ENCODE data around the gene ELAPOR1. TPM values are rescaled to one million over a fixed set of nuclear protein-coding genes. Genes with fewer than 3 reads are reported as not detected.
"Not testable (repeated sequence)": the region's sequence is repeated elsewhere in the genome, so short reads cannot be mapped to it uniquely, and the experiment has no call there.

The ELAPOR1 gene
- total and polyA plus RNA-seq, 8 donors: 46.9 to 186 (median 143) TPM

DNA sequence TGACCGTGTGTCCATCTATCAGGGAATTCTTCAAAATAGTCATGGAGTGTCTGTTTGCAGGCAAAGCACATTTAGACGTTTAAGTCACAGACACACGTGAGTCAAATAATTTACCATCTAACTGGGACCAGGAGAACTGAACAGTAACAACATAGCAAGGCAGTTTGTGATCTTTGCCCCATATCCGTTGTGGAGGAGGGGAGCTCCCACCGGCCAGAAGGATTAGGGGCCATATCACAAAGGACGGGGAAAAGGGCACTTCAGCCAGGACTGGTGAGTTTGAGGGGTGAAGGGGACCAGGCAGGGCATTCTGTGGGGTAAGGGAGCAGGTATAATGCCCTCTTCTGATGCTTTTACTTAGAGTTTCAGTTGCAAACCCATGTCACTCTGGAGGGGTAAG is 22.9 kb downstream of the ELAPOR1 start:
- H3K4me1 ChIP-seq: peaks cover 33 to 64% (median 37%) of the 10 kb centered on the region in 3 donors
- TF ChIP-seq, protein P1, sequence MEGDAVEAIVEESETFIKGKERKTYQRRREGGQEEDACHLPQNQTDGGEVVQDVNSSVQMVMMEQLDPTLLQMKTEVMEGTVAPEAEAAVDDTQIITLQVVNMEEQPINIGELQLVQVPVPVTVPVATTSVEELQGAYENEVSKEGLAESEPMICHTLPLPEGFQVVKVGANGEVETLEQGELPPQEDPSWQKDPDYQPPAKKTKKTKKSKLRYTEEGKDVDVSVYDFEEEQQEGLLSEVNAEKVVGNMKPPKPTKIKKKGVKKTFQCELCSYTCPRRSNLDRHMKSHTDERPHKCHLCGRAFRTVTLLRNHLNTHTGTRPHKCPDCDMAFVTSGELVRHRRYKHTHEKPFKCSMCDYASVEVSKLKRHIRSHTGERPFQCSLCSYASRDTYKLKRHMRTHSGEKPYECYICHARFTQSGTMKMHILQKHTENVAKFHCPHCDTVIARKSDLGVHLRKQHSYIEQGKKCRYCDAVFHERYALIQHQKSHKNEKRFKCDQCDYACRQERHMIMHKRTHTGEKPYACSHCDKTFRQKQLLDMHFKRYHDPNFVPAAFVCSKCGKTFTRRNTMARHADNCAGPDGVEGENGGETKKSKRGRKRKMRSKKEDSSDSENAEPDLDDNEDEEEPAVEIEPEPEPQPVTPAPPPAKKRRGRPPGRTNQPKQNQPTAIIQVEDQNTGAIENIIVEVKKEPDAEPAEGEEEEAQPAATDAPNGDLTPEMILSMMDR (IDR thresholded peaks at IDR 0.05): no peak
- H3K9me3 ChIP-seq: no peaks in the 10 kb centered on the region
- H3K27me3 ChIP-seq: no peaks in the 10 kb centered on the region
- DNase-seq (no peak), FAIRE-seq (no peak), ATAC-seq (no peak)
- intact Hi-C loops (cut with DNase I): no loop called here
- 44 to 45% methylated on average over 6 of the region's 6 CpGs for WGBS, 2 donors
- H3K36me3 ChIP-seq: no peaks in the 10 kb centered on the region
- peak overlapping the region in 3 of 4 donors; percentile 17 to 88 (median 88) for H3K27ac ChIP-seq
- no peak overlapping the region for H3K4me3 ChIP-seq

DNA sequence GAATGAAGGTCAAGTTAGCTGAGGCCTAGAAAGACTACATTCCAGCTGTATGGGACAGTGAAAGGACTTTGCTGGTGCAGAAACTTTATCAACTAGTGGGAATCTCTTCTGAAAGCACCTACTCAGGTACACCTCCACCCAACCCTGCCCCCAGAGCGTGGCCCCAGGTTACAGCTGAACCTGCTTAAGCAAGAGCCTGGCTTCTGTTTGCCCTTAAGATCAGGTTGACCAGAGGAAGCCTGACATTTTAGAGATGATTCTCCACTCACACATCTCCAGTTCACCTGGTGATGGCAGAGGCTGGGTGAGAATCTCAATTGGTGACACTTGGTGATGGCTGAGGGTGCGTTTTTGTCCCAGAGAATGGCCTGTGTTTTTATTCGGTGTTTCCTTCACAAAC is 24.0 kb downstream of the ELAPOR1 start:
- intact Hi-C loops (cut with DNase I): no loop called here
- Histone ChIP-seq H3K4me1 (peaks cover 37 to 59% (median 38%) of the 10 kb centered on the region in 3 donors), H3K27me3 (no peaks in the 10 kb centered on the region), H3K36me3 (no peaks in the 10 kb centered on the region), H3K4me3 (no peak overlapping the region), H3K27ac (peak overlapping the region; percentile 22 to 80 (median 56)), H3K9me3 (no peaks in the 10 kb centered on the region)
- ATAC-seq (no peak), FAIRE-seq (no peak), DNase-seq (no peak)
- 29% methylated on average over 3 of the region's 3 CpGs for WGBS, 2 donors
- TF ChIP-seq, protein P1 (IDR thresholded peaks at IDR 0.05): no peak

DNA sequence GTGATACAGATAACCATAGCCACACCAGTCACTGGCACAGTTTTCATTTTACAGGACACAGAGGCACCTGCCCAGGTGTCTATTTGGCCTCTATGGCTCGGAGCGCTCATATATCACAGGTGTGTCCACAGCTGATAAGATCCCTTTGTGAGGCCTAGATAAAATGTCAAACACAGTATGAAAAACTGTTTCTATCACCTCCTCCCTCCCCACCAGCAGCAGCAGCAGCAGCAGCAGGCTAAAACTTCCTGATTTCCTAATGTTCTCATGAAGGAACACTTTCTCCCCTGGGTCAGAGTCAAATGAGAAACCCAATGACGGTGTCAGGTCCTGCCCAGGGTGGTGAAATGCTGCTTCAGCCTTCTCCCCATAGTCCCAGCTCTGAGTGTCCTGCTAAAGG is 24.4 kb downstream of the ELAPOR1 start:
- TF ChIP-seq, protein P1 (IDR thresholded peaks at IDR 0.05): no peak
- H3K36me3 ChIP-seq: no peaks in the 10 kb centered on the region
- no peaks in the 10 kb centered on the region for H3K27me3 ChIP-seq
- DNase-seq (peak in 1 of 6 donors; percentile 48), FAIRE-seq (no peak), ATAC-seq (peak; percentile 5 to 22 (median 12))
- 7 to 17% methylated on average over 3 of the region's 3 CpGs for WGBS, 2 donors
- H3K4me3 ChIP-seq: no peak overlapping the region
- H3K4me1 ChIP-seq: peaks cover 37 to 55% (median 40%) of the 10 kb centered on the region in 3 donors
- intact Hi-C loops (cut with DNase I): no loop called here
- no peaks in the 10 kb centered on the region for H3K9me3 ChIP-seq
- H3K27ac ChIP-seq: peak overlapping the region; percentile 22 to 80 (median 56)

DNA sequence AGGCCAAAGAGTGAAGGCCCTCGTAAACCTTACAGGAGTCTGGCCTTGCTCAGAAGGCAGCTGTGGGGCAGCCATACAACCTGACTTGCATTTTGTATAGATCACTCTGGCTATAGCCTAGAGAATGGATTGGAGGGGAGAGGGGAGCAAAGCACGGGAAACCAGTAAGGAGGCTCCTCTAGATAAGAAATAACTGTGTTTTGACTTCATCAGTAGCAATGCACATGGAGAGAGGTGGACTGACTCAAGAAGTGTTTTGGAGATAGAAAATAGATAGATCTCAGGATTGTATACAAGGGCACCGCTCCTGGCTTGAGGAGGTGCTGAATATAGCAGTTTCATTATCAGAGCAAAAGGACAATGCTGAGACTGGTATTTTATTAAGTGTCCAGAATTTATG is 26.5 kb downstream of the ELAPOR1 start:
- no peaks in the 10 kb centered on the region for H3K9me3 ChIP-seq
- intact Hi-C loops (cut with DNase I): no loop called here
- no peak overlapping the region for H3K27ac ChIP-seq
- 82 to 86% methylated on average over 3 of the region's 3 CpGs for WGBS, 2 donors
- TF ChIP-seq, protein P1 (IDR thresholded peaks at IDR 0.05): no peak
- DNase-seq (no peak), ATAC-seq (no peak), FAIRE-seq (no peak)
- no peaks in the 10 kb centered on the region for H3K27me3 ChIP-seq
- peaks cover 19 to 37% (median 28%) of the 10 kb centered on the region in 3 donors for H3K4me1 ChIP-seq
- H3K4me3 ChIP-seq: no peak overlapping the region
- H3K36me3 ChIP-seq: no peaks in the 10 kb centered on the region

DNA sequence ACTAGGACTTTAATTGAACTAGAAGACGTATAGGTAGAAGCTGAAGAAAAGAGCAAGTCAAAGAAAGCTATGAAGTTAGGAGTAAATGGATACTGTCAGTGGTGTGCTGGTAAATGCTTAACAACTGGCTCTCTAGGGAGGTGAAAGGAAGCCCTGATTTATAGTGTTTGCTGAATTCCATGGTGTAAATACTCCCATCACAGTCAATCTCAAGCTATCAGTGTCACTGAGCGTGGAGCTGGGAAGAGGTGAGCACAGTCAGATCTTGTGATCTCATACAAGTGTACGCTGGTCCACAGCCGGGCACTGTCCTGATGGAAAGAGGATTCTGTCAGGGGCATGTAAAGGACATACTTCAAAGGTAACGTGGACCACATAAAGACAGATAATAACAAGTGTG is 28.3 kb downstream of the ELAPOR1 start:
- DNase-seq (no peak), FAIRE-seq (no peak), ATAC-seq (peak in 1 of 4 donors; percentile 26)
- TF ChIP-seq, protein P1 (IDR thresholded peaks at IDR 0.05): no peak
- Histone ChIP-seq H3K27ac (peak overlapping the region in 1 of 4 donors; percentile 37), H3K4me3 (no peak overlapping the region), H3K36me3 (no peaks in the 10 kb centered on the region), H3K4me1 (peaks cover 13 to 23% (median 23%) of the 10 kb centered on the region in 3 donors), H3K9me3 (no peaks in the 10 kb centered on the region), H3K27me3 (no peaks in the 10 kb centered on the region)
- WGBS, 2 donors: 74 to 79% methylated on average over 5 of the region's 5 CpGs
- intact Hi-C loops (cut with DNase I): no loop called here

DNA sequence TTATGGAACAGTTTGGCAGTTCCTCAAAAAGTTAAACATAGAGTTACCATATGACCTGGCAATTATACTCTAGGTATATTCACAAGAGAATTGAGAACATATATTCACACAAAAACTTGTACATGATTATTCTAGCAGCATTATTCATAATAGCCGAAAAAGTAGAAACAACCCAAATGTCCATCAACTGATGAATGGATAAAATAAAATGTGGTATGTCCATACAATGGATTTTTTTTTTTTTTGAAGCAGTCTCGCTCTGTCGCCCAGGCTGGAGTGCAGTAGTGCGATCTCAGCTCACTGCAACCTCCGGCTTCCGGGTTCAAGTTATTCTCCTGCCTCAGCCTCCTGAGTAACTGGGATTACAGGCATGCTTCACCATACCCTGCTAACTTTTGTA is 28.8 kb downstream of the ELAPOR1 start:
- H3K9me3 ChIP-seq; H3K36me3 ChIP-seq; H3K27ac ChIP-seq; H3K4me3 ChIP-seq; H3K27me3 ChIP-seq; FAIRE-seq; ATAC-seq; DNase-seq; intact Hi-C loops (cut with DNase I): not testable (repeated sequence)
- 95 to 99% methylated on average over 6 of the region's 6 CpGs for WGBS, 2 donors
- H3K4me1 ChIP-seq: peaks cover 10 to 21% (median 21%) of the 10 kb centered on the region in 3 donors

All from pancreas (tissue), 10 donors.